HL-60/S4 (cell line): ENCODE measurements around the gene MVP.

ENCODE experiments used
- in situ Hi-C: fragments of 300-500 bp; cut with MboI; formaldehyde crosslinking; loops from 2 replicates; pipeline ENCODE4 v1.14.3; 2022; ENCODE audit warnings: low sequenced_read_pairs

MVP gene

DNA sequence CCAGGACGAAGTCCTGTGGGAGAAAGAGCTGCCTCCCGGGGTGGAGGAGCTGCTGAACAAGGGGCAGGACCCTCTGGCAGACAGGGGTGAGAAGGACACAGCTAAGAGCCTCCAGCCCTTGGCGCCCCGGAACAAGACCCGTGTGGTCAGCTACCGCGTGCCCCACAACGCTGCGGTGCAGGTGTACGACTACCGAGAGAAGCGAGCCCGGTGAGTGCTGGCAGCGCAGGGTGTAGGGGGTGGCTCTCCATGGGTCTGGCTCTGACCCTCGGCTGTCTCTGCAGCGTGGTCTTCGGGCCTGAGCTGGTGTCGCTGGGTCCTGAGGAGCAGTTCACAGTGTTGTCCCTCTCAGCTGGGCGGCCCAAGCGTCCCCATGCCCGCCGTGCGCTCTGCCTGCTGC, 21.4 kb downstream of the MVP start:
- in situ Hi-C loops, result no loop called here

DNA sequence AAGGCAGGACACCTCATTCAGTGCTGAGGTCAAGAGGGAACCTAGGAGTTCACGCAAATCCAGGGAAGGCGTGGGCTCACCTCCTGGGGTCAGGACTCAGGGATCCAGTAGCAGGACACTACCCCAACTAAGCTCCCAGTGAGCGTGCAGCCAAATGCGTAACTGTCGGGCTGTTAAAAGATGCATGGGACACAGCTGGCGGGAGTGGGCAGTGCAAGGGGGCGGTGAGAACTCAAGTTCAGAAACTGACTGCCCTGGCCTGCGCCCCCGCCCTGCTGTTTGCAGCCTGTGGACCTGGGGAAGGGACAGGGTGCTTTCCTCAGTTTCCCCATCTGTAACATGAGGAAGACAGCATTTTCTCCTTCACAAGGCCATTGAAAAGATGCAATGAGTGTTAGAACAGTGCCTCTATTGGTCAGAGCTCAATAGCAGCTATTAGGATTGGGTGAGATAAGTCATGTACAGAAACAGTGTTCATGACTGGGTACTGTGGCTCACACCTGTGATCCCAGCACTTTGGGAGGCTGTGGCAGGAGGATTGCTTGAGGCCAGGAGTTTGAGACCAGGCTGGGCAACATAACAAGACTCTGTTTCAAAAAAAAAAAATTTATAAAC, 22.6 kb downstream of the MVP start:
- in situ Hi-C loops, result no loop called here

DNA sequence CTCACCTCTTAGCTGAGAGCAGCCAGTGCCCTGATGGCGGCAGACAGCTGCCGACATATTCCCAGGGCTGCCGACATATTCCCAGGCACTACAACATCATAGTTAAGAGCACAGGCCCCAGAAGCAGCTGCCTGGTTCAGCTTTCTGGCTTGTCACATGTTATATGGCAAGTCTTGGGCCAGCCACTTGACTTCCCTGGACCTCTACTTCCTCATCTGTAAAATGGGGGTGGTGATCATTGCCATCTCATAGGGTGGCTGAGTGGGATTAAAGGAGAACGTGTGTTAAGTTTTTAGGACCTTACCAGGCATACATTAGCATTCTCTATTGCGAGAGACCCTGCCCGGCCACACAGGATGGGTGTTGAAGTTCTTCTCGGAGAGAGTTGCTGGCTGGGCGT, 23.7 kb downstream of the MVP start:
- in situ Hi-C loops, result no loop called here

DNA sequence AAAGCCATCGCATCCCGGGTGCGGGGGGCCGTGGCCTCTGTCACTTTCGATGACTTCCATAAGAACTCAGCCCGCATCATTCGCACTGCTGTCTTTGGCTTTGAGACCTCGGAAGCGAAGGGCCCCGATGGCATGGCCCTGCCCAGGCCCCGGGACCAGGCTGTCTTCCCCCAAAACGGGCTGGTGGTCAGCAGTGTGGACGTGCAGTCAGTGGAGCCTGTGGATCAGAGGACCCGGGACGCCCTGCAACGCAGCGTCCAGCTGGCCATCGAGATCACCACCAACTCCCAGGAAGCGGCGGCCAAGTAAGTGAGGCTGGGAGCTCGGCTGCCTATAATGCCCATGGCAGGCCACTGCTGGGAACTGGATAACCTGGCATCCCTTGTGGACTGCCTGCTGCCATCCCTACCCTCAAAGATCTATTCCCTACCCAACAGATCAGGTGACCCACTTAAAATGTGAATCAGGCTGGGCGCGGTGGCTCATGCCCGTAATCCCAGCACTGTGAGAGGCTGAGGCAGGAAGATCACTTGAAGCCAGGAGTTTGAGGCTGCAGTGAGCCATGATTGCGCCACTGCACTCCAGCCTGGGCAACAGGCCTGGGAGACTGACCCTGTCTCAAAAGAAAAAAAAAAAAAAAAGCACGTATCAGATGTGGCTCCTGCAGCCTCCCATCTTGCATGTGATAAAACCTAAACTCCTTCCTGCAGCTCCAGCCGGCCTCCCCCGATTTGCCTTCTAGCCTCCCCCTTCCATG, 24.5 kb downstream of the MVP start:
- in situ Hi-C loops, result no loop called here

DNA sequence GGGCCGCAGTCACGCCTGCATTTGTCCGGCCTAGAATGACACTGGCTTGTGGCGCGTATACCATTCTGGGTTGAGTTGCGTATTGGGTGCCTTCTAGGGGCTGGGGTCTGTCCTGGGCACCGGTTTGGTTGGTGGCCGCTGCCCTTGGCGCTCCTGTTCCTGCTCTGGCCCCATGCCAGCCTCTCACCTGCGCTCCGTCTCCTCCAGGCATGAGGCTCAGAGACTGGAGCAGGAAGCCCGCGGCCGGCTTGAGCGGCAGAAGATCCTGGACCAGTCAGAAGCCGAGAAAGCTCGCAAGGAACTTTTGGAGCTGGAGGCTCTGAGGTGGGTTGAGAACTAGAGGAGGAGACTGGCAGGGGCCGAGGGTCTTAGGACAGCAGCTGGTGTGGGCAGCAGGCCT, 25.4 kb downstream of the MVP start:
- in situ Hi-C loops, result no loop called here

DNA sequence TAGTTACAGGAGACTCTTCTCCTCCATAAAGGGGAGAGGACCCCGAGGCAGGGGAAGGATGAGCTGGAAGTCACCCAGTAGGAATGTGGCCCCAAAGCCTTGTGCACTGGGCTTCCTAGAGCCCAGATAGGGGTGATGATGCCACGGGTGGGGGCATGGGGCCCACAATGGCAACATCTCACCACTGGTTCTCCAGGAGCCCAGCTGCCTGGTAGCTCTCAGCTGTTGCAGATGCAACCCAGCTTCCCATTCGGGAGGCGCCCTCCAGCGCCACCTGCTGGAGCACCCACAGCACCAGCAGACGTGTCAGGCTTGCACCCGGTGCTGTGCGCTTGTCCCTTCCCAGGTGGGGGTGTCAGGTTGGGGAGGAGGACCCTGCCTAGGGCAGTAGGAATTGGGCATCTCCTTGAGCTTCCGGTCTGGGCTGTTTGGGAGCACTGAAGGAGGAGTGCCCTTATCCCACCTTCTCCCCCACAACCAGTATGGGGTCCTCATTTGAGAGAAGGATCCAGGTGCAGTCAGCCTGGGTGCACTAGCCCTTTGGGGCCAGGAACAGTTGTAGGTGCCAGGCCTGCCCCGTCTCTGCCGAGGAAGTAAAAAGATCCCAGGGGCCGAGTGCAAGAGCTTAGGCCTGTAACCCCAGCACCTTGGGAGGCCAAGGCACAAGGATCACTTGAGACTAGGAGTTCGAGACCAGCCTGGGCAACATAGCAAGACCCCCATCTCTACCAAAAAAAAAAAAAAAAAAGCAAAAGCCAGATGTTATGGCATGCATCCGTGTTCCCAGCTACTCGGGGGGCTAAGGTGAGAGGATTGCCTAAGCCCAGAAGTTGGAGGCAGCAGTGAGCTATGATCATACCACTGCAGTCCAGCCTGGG, 28.4 kb downstream of the MVP start:
- in situ Hi-C loops, result no loop called here

DNA sequence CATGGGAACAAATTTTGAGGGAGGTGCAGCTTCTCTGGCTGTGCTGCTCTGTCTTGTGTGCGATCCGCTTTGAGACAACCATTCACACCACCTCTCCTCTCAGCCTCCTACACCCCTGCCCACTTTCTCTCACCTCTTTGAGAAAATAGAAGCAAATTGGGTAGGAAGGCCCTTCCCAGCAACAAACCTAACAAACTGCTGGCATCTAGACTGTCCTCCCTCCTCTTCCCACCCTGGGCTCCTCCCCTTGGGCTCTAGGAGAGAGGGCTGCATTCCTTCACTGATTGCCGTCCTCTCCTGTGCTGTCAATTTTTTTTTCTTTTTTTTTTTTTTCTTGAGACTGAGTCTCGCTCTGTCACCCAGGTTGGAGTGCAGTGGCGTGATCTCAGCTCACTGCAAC, 29.2 kb downstream of the MVP start:
- in situ Hi-C loops, result no loop called here

DNA sequence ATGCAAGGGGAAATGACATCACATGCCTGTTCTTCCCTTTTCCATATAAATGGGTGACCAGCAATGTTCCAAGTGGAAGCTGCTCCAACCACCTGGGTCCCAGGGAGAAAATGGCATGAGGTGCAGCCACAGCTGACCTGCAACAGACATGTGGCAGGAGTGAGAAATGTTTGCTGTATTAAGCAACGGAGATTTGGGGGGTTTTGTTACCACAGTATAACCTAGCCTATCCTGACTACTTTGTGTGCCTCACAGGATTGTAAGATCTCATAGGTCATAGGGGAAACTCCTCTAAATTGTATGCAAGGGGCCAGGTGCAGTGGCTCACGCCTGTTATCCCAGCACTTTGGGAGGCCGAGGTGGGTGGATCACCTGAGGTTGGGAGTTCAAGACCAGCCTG, 30.7 kb downstream of the MVP start:
- in situ Hi-C loops, result no loop called here

DNA sequence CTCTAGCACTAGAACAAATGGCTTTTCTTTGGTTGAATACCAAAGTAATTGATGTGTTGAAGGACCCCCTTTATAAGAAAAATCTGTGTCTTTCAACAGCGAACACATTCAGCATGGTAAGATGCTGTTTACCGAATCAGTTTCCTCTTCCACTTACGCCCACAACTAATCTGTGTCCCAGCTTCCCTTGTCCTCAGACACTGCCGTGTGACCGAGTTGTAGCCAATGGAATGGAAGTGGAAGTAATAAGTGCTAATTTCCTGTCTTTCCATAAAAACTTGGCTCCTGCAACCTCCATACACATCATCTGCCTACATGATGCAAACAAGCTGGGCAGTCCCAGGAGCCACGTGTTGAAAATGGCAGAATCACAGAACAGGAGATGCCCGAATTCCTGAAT, 32.4 kb downstream of the MVP start:
- in situ Hi-C loops, result no loop called here

DNA sequence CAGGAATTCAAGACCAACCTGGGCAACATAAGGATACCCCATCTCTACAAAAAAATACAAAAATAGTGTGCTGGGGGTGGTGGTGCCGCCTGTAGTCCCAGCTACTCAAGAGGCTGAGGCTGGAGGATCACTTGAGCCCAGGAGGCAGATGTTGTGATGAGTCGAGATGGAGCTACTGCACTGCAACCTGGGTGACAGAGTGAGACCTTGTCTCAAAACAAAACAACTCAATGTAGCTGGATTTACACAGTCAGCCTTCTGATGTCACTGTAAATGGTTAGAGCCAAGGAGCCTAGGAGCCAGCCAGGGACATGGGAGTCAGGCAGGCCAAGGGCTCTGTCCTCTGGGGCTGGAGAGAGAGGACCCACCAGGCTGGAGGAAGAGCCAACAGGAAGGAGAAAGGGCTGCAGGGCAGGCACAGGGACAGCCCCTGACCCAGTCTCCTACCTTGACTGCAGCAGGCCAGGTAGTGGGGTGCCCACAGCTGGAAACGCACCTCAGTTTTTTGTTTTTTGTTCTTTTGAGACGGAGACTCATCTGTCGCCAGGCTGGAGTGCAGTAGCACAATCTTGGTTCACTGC, 34.3 kb downstream of the MVP start:
- in situ Hi-C loops, result no loop called here

DNA sequence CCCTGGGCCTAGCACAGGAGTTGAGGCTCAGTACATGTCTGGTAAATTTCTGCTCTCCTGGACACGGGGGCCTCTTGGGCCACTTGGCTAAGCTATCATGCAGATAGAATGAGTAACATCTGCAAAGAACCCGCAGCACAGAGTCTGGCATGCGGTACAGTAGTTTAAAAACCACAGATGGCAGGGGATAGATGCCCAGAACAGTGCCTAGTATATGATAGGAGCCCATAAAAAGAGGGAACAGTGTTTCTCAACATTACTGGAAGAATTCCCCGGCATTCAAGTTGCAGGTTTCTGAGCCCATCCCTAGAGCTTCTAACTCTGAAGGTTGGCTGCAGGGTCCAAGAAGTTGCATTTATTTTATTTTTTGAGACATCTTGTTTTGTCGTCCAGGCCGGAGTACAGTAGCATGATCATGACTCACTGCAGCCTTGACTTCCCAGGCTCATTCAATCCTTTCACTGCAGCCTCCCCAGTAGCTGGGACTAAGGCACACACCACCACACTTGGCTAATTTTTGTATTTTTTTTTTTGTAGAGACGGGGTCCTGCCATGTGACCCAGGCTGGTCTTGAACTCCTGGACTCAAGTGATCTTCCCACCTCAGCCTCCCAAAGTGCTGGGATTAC, 37.0 kb downstream of the MVP start:
- in situ Hi-C loops, result no loop called here

DNA sequence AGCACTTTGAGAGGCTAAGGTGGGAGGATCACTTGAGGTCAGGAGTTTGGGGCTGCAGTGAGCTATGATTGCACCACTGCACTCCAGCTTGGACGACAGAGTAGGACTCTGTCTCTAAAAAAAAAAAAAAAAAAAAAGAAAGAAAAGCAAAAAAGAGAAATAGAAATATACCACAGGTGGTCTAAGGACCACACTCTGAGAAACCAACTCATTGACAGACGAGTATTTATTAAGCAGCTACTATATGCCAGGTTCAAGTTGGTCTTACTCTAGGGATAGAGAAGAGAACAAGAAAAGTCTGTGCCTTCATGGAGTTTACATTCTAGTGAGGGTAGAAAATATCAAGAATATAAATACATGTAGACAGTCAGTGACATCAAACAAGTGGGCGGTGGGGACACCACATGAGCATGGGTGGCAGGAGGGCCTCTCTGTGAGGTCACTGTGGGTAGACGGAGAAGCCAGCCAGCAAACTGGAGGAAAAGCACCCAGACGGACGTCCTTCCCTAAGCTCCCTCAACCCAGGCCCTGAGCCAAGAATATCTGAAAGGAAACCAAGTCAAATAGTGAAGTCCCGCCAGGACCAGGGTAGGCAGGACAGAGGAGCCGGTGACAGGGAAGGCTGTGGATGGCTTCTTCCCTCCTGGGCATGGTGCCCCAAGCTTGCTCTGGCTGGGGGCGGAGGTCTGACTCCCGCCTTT, 38.0 kb downstream of the MVP start:
- in situ Hi-C loops, result no loop called here

DNA sequence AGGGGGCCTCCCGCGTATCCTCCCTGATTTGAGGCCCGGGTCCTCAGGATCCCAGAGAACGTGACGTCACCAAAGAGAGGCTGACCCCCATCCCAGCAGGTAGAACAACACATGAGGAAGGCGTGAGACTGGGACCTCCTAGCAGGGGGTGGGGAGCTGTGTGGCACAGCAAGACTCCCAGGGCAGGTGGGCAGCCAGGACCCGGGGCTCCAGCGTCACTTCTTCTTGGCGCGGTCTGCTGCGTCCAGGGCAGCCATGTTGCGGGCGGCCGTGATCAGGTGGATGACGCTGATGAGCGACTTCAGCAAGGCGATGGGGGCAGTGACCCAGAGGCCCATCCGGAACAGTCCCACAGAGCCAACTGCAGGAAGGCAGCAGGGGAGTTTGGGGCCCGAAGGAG, 38.7 kb downstream of the MVP start:
- in situ Hi-C loops, result no loop called here

DNA sequence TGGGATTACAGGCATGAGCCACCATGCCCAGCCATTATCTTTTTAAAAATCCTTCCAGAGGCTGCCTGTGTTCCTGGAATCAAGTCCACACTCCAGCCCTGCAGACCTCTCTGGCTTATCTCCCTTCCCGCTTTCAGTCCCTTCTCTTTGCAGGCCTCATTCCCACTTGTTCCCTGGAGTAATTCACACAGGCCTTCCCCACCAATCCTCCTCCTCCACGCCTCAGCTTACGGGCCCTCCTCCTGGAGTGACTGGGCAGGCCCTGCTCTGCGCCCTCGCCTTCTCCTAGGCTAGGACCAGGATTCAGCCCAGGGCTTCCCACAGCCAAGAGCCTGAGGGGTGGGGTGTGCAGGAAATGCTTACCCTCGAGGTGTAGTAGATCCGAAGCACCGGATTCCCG, 40.0 kb downstream of the MVP start:
- in situ Hi-C loops, result no loop called here

DNA sequence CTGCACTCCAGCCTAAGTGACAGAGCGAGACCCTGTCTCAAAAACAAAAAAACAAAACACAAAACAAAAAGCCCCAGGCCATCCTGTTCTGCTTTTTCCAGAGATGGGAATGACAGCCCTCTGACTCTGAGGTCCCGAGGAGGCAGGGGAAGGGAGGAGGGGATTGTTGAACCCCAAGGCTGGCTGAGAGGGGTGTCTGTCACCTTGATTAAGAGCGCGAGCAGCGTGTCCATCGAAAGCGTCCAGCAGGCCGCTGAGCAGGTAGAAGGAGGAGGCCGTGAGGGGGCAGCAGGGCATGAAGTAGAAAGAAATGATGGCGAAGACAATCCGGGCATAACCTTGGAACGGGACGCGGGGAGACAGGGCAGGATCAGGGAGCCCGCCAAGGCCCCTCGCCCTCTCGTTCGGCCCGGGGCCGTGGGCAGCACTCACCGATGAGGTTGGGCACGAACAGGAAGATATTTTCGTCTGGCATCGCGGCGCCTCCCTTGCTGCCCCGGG, 42.2 kb downstream of the MVP start:
- in situ Hi-C loops, result no loop called here

DNA sequence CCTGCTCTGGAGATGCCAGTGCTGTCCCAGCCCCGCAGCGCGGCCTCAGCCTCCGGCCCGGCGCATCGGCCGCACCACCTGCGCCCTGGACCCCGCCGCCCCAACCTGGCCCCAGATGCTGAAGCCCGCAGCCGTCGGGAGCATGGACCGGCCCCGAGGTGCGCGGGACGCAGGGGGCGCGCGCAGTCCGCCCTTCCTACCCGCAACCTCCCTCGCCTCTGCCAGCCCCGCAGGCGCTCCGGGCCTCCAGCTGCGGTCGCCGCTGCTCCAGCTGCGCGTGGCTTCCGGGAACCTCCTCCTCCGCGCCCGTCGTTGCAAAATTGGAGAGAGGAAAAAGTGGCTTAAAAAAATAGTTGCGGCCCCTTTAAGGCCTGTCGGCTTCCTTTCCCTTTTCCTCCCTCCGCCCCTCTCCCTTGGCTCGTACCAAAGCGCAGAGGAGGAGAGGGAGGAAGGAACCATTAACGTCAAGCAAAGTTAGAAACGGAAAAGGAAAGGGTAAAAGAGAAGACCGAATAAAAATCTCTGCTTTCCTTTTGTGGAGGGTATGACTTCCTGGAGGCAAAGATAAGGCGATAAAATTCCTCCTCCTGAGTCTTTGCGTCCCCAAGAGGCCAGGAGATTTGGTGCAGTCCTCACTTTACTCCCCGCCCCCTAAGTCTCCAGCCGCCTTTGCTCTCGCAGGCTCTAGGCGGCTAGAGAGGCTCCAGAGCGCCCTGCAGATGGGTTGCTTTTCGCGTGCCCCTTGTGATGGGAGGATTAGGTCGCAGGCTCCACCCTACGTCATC, 42.8 kb downstream of the MVP start, which contains the start of gene CDIPT:
Gene CDIPT, minus strand, starts transcription at position 343 of the 785 bp plus-strand sequence. CDS start 369 bp downstream, outside the sequence.
- in situ Hi-C loops, result no loop called here

DNA sequence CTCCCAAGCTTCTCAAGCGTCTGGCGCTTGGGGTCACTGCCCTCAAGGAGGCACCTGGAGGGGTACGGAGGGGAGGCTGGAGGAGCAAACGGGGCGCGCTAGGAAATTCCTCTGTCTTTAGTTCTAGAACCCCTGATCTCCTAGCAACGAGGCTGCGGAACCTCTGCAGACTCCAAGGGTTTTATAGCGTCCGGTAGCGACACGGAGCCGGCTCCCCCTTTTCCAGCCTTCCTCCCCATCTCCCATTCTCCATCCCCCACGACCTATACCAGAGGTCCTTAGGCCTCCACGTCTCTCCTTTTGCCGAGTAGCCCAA, 43.4 kb downstream of the MVP start:
- in situ Hi-C loops, result no loop called here

DNA sequence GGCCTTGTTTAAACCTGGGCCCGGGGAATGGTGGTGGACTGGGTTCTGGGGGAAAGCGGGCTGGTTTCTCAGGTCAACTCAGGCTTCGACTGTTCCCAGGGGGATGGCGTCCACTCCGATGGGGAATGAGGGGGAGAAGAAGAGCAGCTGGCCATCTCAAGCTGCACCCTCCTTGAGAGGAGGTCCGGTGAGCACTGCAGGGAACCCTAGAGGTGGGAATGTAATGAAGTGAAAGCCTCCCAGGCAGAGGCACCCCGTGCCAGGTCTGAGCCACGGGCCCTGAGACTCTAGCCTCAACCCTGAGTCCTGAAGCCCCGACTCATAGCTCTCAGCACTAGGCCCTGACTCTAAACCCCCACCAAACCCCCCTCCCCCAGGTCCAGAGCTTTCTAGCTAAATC, 43.9 kb downstream of the MVP start:
- in situ Hi-C loops, result no loop called here

DNA sequence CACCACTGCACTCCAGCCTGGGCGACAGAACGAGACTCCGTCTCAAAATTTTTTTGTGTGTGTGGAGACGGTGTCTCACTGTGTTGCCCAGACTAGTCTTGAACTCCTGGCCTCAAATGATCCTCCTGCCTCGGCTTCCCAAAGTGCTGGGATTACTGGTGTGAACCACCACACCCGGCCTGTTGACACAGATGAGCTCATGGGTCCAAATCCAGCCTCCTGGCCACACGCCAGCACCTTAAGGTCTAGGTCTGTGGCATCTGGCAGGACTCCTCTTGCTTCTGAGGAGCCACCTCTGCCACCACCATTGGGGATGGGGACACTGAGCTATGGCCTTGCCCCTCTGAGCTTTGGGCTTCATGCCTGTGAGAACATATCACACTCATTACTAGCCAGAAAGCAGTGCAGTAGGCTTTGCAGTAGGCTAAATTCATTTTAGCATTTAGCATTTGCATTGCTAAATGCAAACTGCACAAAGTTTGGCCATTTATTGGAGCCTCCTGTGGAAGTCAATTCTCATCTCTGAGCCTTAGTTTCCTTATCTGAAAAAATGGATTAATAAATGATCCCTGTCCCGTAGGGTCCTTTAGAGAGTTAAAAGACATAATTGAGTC, 48.2 kb downstream of the MVP start:
- in situ Hi-C loops, result no loop called here
